Stimulated activated CD4-positive, alpha-beta T cell treated with anti-CD3 and anti-CD28 coated beads, Interleukin-1b, Interleukin-23, amount 100 ng/mL, for 1 hour (primary cell): ENCODE measurements around the gene CAPN7.

Experiments used
- DNase-seq, 2 donors: peaks; one replicate each; pipeline ENCODE4 v3.0.0-alpha.2; 2020; ENCODE audit warnings: low read depth in 2 of 2

CAPN7 gene

DNA sequence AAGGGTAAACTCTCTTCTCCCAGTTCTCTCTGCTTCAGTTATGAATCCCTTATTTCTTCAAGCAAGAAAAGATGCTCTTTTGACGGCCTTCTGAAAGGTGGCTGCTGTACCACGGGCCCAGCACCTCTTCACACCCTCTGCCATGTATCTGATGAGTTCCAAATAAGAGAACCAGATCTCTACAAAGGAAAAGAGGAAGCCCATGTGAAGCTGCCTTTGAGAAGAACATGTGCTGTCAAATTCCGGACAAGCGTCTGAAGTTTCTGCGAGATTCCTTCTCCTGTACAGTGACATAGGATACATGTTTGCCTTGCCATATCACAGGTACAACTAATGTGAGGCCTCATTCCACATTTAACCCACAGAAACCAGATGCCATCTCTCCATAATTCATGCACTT, 67.2 kb downstream of the CAPN7 start:
- no peak for DNase-seq

DNA sequence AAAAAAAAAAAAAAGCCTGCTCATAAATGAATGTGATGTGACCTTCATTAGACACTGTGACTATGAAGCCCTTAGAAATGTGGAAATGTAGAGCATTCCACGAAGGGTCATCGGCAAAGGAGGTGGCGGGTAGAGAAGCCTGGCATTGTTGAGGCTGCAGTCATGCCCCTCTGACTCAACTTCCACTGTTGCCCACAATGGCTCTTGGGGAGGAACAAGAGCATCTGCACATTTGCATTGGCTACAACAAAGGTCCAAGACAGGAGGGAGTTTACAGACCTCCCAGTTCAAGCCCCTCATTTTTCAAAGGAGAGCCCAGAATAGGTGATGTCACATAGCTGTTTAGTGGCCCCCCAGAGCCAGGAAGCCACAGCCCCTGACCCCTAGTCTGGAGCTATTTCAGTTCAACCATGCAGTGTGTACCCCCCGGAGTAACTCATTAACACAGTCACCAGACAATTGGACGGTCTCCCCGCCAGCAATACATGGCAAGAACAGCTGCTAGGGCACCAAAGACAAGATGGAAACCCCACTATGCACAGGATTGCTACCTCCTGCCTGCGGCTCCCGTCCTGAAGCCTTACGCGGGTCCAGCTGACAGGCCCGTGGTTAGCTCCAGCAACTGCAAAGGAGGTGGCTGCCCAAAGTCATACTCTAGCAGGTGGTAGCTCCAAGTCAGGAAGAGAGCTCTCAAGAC, 70.1 kb downstream of the CAPN7 start:
- DNase-seq, result no peak

DNA sequence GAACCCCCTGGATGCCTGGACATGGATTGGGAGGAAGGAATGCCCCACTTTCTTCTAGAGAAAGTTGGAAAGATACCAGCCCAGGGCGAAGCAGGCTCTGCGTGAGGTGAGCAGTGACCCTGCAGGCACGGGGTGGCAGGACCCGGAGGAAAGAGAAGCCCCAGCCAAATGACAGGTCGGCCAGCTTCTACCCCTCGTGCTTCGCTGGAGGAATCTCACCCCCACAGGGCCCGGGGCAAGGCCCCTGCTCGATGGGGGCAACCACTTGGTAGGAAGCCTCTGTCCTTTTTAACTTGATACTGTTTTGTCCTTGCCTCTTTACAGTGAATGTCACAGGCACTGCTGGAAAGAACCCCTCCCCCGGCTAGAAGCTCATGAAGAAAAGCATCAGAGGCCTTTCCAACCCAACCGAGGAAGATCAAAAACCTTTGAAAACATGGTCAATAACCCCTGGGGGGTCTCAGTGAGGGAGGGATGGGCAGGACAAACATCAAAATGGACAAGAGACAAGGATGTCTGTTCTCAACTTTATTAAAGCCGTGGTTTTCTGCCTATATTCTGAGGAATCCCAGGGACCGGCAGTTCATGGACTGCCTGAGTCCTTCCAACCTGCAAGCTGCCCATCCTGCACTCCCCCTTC, 71.9 kb downstream of the CAPN7 start:
- no peak for DNase-seq

DNA sequence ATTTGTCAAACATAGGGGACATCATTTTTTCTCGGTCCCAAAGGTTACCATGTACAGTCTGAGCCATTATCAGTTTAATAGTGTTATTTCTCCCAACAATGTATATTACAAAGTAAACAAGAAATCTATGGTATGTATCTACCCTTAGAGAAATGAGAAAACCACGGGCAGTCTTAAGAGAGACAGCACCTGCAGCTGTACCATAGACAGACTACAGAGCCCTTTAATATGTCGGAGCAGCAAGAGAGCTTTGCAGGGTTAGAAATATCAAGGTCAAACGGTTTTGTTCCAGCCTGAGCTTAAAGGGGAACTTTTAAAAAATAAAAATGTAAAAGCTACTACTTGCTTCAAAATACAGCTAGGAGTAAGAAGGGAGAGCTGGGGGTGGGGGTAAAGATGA, 73.2 kb downstream of the CAPN7 start:
- no peak for DNase-seq

DNA sequence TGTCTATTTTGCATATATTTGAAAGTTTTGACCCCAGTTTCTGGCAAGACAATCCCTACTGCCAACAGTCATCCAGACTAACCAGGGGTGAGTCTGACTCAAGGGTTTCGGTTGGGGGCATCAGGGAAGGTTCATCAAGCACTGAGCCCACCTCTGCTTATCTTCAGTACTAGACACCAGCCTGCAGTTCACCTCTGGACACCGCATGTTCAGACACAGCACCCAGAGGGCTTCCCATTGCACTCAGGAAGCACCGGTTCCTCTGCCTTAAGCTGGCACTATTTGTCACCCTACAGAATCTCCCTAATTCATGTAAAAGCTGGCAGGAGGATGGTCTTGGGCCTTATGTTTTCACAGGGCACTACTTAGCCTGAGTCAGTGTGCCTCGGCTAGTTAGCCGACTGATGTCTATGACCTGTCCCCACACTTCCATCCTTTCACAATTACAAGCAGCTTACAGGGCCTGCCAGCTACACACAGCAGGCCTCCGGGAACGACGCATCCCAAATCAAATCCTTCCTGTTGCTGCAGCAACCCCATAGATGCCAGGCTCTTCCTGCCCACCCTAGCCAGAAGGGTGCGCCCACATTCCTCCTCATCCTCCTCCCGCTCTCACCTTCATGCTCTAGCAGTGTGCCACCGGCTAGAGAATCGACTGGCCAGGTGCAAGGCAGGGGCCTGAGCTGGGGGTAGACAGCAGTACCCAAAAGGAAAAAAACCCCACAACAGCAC, 73.8 kb downstream of the CAPN7 start:
- DNase-seq, result no peak

DNA sequence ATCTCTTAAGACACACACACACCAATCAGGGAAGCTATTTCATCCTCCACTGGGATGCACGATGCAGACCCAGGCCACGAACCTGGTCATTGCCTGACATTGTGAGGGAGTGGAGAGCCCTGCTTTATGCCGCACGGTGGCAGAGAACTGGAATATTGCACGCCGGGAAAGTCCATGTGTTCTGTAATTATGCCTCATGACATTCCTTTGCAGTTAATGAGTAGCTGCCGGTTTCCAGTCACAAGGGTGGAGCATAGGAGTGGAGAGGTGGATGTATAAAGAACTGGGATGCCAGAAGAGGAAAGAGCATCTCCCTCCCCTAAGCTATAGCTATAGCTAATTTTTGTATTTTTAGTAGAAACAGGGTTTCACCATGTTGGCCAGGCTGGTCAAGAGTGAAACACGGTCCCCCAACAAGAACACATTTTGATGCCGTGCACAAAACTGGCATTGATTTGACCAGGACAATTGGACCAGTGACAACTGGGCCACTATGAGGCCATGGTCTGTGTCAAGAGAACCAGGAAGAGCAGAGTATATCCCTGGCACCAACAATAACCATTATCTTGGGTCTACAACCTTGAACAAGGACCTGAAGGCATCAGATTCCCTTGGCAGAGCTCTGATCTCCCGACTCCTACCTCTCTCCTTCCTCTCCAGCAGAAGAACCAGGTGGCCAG, 74.9 kb downstream of the CAPN7 start:
- DNase-seq, result no peak

DNA sequence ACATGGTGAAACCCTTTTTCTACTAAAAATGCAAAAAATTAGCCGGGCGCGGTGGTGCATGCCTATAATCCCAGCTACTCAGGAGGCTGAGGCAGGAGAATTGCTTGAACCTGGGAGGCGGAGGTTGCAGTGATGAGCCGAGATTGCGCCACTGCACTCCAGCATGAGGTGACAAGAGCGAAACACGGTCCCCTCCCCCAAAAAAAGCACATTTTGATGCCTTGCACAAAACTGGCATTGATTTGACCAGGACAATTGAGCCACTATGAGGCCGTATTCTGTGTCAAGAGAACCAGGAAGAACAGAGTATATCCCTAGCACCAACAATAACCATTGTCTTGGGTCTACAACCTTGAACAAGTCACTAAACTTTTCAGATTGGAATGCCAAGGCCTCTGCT, 75.8 kb downstream of the CAPN7 start:
- no peak for DNase-seq

DNA sequence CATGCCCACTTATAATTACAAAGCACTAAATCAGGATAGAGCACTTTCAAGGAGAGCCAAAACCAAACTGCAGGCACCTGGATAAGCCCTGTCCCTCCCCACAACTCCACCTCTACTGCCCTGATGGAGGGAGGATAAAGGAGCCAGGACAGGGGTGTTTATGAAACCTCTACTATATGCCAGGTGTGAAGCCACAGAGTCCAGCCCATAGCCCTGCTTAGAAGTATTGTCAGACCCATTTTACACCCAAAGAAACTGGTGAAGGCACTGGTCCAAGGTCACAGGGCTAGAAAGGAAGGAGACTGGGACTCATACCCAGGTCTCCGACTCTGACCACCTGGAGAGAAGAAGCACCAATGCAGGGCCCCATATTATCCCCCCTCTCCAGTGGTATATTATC, 77.7 kb downstream of the CAPN7 start:
- DNase-seq, result no peak

DNA sequence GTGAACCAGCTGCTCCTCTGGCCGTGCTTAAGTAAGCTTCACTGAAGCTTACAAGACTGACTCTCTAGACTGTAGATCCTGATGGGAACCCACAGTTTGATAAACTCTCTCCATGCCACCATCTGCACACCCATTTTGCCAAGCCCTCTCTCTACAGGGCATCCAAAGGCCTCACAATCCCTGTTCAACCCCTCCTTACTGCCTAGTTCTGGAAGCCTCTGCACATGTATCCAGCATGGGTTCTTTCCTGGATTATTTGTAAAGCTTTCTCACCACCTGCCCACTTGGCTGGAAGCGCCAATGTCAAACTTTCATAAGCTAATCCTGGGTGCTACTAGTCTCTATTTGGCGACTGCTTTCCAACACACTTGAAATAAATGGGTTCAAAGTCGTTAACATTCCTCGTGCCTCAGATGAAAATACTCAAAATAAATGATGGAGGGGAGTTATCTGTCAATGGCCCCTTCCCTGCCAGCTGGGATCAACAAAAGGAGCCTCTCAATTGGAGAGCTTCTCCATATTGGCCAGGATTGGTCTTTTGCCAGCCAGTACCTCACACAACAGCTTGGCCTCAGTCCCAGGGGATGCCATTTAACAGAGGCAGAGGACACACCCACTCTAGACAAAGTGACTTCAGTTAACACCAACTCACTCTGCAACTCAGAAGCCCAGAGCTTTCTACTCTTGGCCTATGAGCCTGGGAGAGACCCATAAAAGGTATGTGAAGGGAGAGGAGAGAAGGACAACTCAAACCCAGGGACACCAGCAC, 78.3 kb downstream of the CAPN7 start:
- DNase-seq, result no peak

DNA sequence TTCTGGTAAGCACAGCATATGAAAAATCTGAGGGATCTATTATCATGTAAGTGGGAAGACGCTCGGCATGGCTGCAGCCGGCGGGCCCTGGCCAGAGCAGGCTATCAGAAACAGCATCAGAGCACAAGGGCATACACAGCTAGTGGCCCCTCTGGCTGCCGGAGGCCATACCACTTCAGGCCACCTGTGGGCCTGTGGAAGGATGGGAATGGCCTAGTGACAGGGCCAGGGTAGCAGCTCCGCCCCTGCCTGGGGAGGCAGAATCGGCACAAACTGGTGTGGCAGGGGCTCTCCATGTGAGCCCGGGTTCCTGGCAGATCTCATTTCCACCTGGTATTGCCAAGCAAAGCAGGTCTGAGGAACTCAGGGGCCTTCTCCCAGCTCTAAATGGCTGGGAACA, 80.0 kb downstream of the CAPN7 start:
- no peak for DNase-seq

DNA sequence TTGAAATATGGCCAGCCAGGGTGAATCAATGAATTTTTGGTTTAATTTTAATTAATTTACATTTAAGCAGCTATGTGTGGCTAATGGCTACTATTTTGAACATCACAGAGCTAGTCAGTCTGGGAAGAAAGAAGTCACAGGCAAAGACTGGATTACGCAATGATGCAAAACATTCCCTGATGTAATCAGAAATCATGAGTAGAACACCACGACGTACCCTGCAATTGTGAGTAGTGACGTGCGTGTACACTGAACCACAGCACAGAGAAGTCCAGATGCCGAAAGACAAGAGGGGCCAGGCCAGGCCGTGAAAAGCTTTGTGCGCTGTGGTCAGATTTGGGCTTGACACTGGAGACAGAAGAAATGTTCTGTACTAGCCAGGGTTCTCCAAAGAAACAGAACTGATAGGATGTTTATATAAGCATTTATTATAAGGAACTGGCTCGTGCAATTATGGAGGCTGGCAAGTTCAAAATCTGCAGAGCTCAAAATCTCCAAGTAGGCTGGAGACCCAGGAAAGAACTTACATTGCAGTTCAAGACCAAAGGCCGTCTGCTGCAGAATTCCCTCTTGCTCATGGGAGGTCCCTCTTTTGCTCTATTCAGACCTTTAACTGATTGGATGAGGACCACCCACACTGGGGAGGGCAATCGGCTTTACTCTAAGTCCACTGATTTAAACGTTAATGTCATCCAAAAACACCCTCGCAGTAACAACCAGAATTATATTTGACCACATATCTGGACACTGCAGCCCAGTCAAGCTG, 81.7 kb downstream of the CAPN7 start:
- no peak for DNase-seq

DNA sequence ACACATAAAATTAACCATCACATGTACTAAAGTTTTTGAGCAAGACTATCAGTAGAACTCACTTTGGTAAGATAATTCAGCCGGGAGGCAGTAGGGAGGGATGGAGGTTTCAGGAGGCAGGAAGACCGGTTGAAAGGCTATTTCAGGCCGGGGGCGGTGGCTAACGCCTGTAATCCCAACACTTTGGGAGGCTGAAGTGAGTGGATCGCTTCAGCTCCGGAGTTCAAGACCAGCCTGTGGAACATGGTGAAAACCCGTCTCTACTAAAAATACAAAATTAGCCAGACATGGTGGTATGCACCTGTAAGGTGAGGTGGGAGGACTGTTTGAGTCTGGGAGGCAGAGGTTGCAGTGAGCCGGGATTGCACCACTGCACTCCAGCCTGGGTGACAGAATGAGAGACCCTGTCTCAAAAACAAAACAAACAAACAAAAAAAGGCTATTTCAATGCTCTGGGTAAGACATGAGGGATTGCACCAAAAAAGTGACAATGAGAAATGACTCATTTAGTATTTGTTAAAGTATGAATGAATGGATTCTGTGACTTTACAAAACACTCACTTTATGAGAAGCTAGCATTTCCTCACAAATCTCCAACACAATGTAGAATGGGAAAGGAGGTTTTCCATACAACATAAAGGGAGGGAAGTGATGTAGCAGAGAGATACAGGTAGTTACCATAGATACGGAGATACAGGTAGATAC, 82.4 kb downstream of the CAPN7 start:
- no peak for DNase-seq

DNA sequence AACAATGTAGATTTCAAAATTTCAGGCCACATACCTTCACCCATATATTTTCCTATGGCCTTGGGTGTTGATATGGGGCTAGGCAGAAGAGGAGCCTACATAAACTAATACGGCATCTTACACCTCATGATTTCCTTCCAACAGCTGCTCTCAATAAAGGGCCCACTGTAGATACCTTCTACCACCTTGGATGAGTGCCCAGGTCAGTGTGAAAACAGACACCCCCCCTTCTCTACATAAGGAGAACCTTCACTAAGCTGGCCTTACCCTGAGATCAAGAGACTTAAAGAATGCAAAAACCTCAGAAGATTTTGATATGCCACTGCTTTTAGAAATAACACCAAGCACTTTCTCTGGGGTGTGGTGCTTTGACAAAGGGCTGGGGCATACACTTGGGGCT, 83.6 kb downstream of the CAPN7 start:
- DNase-seq, result no peak

DNA sequence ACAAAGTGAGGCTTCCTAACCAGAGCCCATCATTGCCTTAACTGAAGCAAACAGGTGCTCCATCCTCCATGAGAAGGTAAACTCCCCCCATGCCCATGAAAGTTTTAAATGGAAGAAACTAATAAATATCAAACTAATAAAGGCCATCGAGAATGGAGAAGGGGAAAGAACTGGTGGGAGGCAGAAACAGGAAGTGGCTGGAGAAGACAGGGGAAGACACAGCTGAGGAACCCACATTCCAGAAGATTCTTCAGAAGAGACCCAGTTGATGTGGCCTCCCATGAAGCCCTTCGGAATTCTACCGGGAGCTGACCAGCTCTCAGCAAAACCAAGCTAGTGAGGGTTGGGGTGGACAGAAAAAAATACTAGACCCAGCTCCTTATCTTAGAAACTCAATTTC, 84.7 kb downstream of the CAPN7 start:
- no peak for DNase-seq

DNA sequence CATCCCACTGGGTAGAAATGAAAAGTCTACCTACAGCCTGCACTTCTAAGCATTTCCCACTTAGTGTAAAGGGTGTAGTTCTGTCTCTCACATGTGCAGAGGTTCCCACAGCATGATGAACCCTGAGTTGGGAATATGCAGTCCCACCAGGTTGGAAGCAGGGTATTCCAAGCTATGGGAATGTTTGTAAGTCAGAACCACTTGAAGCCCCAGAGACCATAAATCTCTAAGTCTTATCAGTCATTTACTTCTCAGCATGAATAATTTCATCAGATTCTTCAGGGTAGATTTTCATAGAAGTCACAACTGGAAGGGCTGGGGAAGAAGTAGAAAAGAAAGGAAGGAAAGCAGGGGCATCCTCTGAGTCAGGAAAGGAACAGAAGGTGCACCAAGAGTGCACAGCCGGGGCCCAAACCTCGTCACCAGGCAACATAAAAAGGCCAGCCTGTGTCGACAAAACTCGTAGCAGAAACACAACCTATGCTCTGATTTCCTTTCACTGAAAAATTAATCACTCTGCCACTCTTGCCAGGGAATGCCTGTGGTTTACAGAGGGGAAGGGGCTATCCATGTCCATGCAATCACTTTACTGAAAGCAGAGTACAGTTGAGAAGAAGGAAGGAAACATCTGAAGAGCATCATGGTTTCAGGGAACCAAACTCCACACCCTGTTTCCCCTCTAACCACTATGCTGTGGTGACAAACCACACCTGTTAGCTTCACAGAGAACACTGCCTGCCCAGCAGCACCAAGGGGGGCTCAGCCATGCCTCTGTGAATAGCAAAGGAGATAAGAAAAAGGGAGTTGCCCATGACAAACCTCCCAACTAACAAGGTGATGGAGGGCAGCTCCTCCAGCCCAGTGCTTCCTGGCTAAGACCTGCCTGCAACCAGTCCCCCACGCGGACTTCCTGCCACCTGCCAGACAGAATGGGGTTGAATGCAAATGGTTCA, 85.8 kb downstream of the CAPN7 start:
- DNase-seq, result no peak

DNA sequence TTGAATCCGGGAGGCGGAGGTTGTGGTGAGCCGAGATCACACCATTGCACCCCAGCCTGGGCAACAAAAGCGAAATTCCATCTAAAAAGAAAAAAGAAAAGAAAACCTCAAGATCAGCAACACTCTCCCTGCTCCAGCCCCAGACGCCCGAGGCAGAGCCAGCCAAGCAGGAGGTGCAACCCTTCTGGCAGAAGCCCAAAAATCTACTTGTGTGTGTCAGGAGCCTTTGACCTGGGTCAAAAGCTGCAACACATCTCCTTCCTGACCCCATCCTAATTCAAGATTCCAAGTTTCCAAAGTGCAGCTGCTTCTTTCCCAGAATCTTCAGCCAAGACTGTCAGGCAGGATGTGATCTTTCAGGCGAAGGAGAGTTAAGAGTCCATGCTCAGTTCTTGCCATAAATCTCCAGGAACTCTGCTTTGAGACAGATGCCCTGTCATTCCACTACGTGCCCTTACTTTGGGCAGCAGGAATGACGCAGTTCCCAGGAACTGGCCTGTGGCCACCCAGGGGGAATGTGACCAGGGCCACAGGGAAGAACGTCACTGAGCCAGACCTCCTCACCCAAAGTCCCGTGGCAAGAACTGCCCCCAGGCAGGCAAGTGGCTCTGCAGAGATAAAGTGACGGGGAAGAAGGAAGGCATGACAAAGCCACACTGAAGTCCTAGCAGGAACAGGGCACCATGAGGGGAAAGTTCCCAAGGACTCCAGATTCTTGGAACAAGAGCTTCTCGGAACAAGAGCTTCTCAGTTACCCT, 86.9 kb downstream of the CAPN7 start:
- DNase-seq, result no peak

DNA sequence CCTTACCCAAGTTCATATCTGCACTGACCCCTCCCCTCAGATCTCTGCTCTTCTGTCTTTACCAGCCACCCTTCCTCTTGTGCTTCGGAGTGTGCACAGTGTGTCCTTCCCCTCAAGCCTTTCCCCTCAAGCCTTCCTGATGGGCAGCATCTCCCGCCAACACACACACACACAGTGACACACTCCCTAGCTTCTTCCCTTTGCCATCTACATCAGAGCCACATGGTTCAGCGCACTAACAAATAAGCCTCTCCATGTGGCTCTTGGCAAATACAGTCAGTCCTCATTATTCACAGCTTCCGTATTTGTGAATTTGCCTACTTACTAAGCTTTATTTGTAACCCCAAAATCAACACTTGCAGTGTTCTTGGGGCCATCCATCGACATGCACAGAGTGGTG, 88.9 kb downstream of the CAPN7 start:
- no peak for DNase-seq

DNA sequence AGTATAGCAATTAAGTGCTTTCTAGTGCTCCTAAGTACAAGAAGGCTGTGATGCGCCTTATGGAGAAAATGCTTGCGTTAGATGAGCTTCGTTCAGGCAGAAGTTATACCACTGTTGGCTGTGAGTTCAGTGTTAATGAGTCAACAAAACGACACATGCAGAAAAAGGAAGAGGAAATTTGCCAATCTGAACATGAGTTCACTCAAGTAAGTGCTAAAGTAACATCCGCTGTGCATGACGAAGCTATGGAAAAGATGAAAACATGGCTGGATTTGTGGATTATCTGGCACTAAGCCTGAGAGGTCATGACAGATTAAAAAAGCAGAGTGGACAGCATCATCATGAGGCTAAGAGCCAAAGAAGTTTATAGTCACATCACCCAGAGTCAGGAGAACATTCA, 89.5 kb downstream of the CAPN7 start:
- no peak for DNase-seq
